Stimulated activated CD8-positive, alpha-beta memory T cell treated with anti-CD3 and anti-CD28 coated beads, Interleukin-15, amount 100 ng/mL, for 48 hours (primary cell): ENCODE measurements around the gene FYN.

Experiments used
- DNase-seq, 2 donors: peaks; one replicate each; pipeline ENCODE4 v3.0.0-alpha.2; 2020; ENCODE audit warnings: low read depth in 2 of 2

FYN gene

DNA sequence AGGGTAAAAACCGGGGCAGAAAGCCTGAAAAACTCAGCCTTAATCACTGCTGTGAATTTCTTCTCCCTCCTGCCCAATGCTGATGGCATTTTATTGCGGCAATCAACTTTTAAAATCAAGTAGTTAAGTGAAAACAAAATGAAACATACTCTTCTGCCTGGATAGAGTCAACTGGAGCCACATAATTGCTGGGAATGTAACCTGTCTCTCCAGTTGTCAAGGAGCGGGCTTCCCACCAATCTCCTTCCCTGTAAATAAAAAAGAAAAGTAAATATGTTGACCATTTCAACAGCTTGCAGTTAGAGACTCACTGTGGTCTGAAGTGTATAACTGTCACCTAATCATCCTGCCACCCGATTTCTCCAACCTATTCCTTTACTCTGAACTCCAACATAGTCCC, 165.5 kb downstream of the FYN start:
- DNase-seq: no peak

DNA sequence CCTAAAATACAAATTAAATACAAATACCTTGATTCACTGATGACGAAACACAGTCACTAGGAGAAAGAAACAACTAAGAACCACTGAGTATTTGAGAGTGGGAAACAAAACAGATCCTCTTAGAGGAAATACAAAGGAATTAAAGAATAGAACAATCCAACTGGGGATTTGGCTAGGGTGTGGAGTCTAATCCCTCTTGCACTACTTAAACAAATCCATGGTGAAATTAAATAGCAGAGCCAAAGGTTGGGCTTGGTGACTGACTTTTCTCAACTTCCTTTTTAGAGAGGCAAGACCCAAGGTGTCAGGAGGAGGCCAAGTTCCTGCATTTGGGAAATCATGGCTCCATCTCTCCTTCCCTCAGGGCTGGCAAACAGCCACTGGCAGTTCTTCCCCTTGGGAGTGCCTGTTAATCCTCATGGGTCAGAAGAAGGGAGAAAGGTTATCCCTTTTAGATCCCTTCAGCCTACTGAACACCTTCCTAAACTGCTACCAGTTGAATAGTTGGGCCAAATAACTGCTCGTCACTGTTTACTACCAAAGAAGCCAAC, 166.3 kb downstream of the FYN start:
- DNase-seq: no peak

DNA sequence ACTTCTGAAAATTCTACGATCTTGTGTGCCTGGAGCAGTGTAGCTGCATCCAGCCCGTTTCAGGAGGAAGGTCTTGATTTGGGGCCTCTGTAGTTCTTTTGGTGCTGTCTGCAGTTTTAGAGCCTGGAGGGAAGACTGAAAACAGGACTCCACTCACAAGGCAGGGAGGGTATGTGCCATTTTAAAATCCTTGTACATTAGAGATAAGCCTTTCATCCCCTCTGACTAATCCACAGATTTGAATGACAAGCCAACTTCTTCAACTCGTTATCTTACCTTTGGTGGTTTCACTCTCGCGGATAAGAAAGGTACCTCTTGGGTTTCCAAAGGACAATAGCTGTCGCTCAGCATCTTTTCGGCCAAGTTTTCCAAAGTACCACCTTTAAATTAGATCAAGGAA, 169.5 kb downstream of the FYN start:
- DNase-seq: no peak

DNA sequence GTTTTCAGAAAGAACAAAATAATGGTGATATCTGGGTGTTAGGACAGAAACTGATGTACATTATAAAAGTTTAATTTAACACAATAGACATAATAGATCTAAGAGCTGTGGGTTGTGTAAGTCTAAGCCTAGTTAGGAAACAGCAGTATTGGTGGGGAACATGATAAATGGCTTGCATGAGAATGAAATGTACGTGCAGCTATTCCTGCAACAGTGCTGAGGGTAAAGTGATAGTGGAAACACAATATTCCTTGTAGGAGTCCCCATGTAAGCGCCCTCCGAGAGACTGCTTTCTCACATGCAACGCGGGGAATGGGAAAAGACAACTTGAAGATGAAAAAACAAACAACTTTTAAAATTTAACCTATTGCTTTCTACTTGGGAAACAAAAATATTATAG, 171.0 kb downstream of the FYN start:
- DNase-seq: no peak

DNA sequence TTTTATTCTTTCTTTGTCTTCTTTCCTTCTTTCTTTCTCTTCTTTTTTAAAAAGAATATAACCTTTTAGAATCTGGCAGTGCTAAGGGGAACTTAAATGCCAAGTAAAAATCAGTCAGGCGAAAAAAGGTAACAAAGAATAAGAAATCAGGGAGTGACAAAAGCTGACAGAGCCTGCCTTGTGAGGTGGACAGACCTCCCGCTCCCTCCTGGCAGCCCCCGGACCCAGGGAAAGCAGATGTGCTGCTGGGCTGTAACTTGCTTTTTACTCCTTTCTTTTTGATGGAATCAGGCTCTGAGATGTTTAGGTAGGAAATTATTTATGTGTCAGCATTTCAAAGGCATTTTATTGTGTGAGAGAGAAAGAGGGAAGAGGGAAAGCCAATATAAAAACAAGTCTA, 172.1 kb downstream of the FYN start:
- no peak for DNase-seq

DNA sequence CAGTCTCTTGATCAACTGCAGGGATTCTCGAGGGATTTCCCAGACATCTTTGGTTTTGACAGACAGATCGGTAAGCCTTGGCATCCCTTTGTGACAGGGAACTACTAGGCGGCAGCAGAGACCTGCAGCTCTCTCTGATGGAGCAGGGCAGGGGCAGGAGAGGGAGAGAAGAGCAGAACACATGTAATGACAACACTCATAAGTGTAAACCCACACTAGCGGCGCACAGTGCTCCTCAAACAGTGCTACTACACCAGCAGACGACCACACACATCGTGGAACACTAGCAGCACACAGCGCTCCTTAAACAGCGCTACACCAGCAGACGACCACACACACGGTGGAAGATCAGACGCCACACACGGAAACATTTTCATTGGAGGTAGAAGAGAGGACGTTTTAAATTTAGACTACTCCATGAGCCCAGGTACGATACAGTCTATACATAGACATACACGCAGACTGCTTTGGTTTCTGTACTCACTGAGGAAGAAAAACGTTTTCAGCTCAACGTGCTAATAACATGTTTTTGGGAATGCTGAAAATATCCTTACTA, 173.0 kb downstream of the FYN start:
- DNase-seq: no peak

DNA sequence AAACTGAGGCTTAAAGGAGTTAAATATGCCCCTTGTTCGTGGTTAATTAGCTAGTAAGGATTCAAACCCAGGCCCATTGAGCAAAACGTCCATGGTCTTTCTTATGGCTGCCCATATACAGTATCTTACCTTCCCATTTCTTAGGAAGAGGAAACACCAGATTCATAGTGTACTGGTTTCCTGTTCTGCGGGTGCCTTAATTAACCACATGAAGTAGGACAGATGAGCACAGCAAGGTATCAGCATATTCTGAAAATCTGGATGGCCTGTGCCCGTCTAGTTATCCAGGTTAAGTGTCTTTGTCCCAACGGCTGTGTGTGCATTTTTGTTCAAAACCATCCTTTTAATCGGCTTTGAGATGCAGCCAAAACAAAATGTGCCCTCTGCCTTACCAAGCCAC, 174.1 kb downstream of the FYN start:
- DNase-seq: no peak

DNA sequence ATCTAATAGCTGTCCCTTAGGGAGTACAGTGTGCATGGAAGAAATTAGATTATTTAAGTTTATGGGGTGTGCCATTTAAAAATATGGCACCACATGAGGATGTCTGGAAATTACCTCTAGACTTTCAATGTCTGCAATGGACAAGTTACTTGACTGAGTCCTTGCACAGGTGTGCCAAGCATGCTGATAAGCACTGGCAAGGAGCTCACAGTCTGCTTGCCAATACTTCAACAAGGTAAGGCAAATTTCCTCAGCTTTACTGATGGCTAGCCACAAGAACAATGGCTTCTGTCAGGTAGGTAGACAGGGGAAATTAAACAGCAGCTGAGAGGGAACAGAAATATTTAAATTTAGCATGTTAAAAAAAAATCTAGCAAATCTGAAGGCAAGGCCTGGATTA, 176.4 kb downstream of the FYN start:
- no peak for DNase-seq

DNA sequence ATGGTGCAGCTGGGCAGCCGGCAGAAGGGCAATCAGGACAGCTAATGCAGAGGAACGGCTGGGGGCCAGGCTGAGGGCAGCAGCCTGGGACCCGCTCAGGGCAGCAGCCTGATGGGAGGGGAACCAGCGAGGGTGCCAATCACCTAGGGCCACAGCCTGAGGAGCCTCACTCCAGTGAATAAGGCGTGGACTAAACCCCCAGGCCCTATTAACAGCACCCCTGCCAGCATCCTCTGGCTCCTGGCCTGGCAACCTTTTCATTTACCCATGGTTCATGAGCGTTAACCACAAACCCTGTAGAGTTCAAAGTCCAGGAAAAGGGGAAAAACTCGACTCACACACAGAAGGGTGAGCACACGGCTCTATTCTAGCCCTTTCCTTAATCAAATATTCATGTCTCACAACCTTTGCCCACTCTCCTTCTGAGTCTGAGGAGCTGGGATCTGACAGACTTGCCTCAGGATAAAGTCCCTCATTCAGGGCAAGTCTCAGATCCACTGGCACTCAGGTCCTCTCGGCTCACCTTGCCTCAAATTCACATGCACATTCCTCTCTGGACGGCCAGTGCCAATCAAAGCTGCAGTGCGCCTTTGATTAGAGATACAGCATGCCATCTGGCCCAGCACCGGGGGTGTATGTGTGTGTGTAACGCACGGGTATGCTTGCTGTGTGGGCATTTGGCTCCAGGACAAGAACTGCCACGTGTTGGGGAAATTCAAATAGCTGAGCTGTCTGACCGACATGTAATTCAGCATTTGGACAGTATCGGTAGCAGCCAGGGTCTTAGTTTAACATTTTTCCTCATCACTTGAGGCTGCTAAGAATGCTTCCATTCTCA, 180.7 kb downstream of the FYN start:
- DNase-seq: no peak

DNA sequence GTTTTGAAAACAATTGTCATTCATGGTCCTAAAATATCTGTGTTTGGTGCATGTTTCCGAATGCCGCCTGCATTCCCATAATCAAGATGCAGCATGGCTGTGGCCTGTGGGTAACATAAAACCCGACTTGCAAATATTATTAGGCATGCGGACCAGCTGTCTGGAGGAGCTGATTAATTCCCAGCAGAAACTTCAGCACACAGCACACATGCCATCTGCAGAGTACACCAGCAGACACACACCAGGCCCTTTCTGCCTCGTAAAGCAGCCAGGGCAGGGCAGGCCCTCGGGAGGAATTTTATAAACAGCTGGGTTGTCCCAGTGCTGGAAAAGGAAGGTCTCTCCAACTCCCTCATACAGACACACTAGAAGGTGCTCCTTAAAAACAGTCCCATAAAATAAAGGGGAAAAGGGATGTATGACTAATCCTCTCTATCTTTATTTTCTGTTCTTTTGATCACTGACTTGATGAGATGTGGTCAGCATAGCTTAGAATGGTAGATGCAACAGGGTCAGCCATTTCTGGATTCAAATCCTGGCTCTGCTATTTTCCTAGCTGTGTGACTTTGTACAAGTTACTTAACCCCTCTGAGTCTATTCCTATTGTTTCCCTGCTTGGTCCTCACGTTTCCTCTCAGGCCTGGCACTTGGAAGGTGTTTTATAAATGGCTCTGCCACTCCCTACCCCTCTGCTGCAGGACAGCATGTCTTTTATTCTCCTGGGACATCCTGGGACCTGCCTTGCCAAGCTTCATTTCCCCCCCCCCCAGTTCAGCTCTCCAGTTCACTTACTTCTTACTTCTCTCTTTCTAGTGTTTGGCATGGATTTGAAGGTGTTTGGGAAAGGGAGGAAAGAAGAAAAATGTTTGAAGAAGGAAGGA, 181.7 kb downstream of the FYN start:
- no peak for DNase-seq

DNA sequence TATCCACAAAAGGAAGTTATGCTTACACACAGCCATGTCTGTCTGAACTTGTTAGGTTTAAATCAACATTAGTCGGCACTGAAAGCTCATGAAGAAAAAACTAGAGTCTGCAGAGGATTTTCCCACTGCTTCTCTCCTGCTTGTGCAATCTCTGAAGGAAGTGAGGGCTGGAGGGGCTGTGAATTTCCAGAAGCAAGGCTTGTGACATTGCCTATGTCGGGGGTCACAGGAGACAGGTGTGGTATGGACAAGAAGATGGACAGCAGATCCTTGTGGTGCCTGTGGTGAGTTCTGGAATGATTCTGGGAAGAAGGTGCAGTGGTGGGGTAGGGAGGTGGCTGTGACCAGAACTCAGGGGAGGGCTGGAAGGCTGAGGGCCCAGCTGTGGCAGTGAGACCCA, 183.3 kb downstream of the FYN start:
- DNase-seq: no peak

DNA sequence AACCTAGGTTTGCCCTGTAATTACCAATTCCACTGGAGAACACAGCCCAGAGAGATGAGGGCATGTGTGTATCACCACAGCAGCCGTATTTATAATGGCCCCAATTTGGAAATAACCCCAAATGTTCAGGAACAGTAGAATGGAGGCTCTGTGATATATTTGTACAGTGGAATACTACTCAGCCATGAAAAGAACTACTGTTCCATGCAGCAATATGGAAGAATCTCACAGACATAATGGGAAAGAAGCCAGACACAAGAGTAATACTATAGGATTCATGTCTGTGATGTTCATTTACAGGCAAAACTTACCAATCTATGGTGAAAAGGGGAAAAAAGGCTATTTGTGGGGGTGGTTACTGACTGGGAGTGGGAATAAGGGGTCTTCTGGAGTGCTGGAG, 183.8 kb downstream of the FYN start:
- DNase-seq: no peak

DNA sequence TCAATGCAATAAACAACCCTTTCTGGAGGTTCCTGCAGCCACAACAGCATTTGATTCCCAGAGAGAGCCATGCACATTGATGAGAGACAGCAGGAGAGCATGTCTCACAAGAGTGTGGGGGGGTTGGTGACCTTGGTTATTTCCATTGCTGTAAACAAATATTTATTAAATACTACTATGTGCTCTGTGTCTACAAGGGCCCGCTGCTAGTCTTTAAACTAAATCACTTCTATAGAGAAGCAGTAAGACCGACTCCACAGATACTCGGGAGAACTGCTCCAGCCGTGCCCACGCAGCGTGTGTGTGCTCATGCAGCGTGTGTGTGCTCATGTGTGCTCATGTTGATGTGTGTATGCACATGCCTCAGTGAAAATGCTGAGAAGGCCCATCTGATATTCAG, 184.9 kb downstream of the FYN start:
- DNase-seq: no peak

DNA sequence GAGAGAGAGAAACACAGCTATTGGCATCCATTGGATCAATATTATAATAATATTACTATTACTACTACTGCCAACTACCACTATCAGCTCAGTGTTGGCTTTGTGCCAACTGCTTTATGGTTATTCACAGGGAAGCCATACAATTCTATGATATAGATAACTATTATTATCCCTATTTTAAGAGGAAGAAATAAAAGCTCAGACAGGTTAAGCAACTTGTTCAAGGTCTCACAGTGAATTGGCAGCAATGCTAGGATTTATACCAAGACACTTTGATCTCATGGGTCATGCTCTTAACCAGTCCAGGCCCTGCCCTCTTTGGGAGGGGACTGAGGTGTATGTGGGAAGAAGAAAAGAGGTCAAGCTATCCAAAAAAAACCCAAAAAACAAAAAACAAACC, 185.6 kb downstream of the FYN start:
- no peak for DNase-seq

DNA sequence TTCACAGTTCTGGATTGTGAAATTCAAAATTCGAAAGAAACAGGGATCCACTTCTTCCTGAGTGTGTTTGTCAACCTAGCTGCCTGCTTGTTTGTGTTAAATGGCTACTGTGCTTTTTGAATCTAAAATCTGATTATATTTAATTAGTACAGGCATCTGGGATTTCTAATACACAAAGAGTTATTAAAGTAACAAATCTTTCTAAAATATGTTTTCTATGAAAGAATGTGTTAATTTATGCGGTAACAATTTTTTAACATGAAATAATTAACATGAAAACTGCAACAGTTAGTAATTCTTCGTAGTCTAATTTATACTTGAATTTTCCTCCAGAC, 186.4 kb downstream of the FYN start:
- no peak for DNase-seq

DNA sequence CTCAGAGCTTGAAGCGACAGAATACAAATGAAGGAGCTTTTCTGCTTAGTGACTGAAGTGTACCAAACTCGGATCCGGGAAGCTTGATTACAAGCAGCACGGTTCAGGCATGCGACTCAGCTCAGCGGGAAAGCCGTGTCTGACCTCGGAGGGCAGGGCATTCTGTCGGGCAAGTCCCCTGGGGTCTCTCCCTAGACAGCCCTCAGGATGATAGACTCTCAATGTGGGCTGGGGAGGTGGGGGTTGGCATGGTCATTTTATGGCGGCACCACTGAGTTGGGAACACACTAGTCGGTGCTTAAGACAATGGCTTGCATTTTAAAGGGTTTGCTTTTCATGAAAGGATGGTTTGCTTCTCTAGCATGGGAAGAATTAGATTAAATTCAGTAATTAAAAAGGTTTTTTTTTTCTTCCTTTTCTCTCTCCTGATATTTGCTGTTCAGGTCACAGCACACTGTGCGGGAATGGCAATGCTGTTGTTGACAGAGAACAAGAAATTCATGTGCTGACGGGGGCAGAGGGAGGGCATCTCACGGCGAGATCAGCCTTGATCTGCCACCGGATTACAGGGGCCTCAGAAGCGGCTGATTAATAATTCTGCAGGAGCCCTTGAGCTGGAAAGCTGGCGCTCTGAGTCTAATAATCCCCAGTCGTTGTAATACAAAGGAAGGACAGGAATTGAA, 186.9 kb downstream of the FYN start:
- no peak for DNase-seq

DNA sequence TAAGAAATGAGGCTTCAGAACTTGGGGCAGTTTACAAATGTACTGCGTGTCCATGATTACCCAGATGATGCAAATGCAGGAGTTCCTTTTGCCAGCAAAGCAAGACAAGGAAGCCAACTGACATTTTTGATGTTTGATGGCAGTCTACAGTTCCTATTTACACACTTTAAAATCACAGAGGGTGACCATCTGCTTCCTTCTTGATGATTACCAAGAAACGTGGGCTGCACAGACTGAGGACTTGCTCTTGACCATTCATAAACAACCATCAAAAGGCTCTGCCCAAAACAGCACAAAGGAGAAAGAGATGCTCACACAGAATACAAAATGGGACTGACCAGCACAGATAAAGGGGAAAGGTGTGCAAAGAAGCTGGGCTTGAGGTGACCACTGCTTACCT, 187.7 kb downstream of the FYN start:
- DNase-seq: no peak

DNA sequence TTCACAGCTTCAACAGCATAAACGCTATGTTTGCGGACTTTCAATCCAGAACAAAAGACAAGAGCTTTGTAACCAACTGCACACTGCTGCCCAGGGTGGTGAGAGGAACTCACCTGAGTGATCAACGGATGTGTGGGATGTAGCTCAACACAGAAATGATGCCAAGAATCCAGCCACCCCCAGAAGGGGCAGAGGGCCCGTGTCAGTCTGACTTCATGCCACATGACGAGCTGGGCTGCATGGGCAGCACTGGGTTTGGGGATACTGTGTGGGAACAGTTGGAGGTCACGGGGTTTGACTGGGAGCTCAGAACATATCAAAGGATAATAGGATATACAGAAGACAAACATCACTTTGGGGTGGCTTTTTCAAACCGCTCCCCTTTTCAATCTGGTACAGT, 188.2 kb downstream of the FYN start:
- DNase-seq: no peak

DNA sequence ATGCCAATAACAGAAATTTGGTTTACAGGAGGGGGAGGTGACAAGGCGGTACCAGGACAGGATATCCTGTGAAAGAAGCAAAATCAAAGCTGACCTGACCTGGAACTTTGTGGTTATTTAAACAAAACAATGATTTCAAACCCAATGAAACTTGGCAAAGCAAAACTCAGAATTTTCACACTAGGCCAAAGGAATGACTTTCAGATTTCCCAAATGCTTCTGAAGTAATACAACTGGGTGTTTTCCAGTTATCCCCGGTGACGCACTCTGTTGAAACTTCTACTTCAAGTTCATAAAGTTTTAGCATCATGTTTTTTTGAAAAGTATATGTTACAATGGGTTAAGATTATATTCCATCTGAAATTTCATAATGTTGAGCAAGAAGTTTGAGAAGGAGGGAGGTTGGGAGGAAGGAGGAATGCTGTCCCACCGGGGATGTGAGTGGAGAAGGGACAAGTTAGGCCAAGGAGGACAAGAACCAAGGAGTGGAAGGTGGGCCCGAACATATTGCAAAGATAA, 189.4 kb downstream of the FYN start:
- no peak for DNase-seq

DNA sequence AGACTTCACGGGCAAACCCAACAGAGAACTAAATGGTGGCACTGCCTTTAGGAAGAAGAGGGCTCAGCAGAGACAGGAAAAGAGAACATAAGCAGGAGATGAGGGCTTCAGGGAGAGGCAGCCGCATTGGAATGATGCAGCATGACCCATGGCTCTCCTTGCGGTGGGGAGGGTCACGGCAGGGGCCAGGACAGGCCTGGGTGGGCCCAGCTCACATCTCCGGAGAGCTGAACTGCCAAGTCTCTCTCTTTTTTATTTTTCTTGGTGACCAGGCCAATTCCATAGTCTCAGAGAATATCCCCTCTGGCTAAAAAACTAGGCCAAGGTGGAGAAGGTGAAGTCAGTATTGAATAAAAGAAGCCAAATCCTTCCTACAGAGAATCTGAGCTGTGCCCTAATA, 190.1 kb downstream of the FYN start:
- no peak for DNase-seq

DNA sequence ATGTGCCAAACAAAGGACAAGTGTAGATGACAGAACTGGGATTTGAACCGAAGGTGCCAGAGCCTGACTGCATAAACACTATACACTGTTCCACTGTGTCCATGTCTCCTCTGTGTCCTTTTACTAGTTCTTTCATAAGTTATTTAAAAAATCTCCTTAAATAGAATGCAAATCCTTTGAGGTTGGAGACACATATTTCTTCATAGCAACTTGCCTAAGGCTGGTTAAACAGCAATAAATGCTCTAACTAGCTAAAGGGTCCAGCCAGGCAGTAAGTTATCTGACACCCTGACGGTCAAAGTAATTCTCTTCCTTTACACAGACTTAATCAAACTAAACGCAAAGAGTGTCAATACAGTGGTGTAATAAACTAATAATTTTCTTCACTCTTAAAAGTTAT, 191.4 kb downstream of the FYN start:
- no peak for DNase-seq
